ENCODE results near the gene TMEM132A. TPM values are rescaled to one million over a fixed set of nuclear protein-coding genes. Genes with fewer than 3 reads are reported as not detected.

Gene TMEM132A
- total RNA-seq, 4 donors from 2014 or later: 11.8 to 52.7 (median 17.8) TPM

DNA sequence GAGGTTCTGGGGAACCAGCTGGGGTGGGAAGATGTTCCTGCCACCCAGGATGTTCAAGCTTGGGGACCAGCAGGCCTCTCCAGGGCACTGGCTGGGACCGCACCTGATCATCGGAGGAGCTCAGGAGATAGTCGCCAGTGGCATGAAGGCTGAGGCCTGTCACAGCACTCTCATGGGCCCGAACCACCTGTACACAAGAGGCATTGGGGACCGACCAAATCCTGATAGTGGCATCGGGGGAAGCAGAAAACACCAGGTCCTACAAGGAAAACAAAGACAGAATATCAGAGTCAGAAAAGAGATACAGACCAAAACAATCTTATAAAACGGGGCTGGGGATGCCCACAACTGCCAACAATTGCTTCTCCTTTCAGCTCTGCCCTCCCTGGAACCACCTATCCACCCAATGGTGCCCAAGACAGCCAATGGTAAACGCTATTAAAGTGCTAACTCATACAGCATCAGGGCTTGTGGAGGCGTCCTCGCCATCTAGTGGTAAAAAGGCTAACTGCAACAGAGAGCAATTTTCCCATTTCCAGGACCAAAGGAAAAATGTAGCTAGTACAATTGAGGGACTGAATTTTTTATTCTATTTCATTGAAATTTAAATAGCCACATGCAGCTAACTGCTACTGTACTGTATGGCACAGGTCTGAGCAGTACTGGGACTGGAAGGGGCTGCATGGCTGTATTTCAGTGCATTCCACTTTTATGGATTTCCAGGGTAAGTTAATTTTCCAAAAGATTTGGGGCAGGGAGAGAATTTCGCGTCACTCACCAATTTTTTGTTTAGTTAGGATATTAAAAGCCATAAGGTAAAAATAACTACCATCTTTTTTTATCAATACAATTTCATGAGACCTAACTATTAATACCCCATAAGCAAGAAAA lies 25.0 kb upstream of the TMEM132A start:
- no peak for TF ChIP-seq POLR2A (IDR thresholded peaks at IDR 0.05)
- TF ChIP-seq, protein P1, sequence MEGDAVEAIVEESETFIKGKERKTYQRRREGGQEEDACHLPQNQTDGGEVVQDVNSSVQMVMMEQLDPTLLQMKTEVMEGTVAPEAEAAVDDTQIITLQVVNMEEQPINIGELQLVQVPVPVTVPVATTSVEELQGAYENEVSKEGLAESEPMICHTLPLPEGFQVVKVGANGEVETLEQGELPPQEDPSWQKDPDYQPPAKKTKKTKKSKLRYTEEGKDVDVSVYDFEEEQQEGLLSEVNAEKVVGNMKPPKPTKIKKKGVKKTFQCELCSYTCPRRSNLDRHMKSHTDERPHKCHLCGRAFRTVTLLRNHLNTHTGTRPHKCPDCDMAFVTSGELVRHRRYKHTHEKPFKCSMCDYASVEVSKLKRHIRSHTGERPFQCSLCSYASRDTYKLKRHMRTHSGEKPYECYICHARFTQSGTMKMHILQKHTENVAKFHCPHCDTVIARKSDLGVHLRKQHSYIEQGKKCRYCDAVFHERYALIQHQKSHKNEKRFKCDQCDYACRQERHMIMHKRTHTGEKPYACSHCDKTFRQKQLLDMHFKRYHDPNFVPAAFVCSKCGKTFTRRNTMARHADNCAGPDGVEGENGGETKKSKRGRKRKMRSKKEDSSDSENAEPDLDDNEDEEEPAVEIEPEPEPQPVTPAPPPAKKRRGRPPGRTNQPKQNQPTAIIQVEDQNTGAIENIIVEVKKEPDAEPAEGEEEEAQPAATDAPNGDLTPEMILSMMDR (IDR thresholded peaks at IDR 0.05): peak; percentile 83 to 95 (median 88)
- Histone ChIP-seq H3K36me3 (peaks cover 52 to 97% (median 70%) of the 10 kb centered on the region in 3 donors), H3K4me1 (peaks cover 0 to 12% (median 5%) of the 10 kb centered on the region in 3 donors), H3K27me3 (no peaks in the 10 kb centered on the region), H3K4me3 (no peak overlapping the region), H3K9me3 (no peaks in the 10 kb centered on the region), H3K27ac (peak overlapping the region in 2 of 4 donors; percentile 4 to 23)
- WGBS, 2 donors: 29 to 61% methylated on average over 6 to 12 of the region's 12 CpGs
- no peak for DNase-seq
- intact Hi-C loops (cut with DNase I): loop anchor here (5.0 kb wide), 1 partner anchor 62 kb away; no protein-coding TSS in a partner anchor

- no peak for DNase-seq
- intact Hi-C loops (cut with DNase I): loop anchor here (5.0 kb wide), 1 partner anchor 63 kb away; no protein-coding TSS in a partner anchor
- H3K27ac ChIP-seq: no peak overlapping the region
- H3K4me3 ChIP-seq: no peak overlapping the region
- H3K4me1 ChIP-seq: peaks cover 6 to 19% (median 12%) of the 10 kb centered on the region in 3 donors
- WGBS, 2 donors: 69 to 72% methylated on average over 4 of the region's 4 CpGs
- no peak for TF ChIP-seq POLR2A (IDR thresholded peaks at IDR 0.05)
- TF ChIP-seq, protein P1 (IDR thresholded peaks at IDR 0.05): no peak
- no peaks in the 10 kb centered on the region for H3K27me3 ChIP-seq
- H3K9me3 ChIP-seq: no peaks in the 10 kb centered on the region
- peaks cover 52 to 90% (median 65%) of the 10 kb centered on the region in 3 donors for H3K36me3 ChIP-seq
Measured at GRCh38 chr11:60899977-60900376, 24.3 kb upstream of the TMEM132A start.

- intact Hi-C loops (cut with DNase I): no loop called here
- H3K4me1 ChIP-seq: peaks cover 12 to 27% (median 18%) of the 10 kb centered on the region in 3 donors
Measured at GRCh38 chr11:60900673-60901404, 23.4 kb upstream of the TMEM132A start.

DNA sequence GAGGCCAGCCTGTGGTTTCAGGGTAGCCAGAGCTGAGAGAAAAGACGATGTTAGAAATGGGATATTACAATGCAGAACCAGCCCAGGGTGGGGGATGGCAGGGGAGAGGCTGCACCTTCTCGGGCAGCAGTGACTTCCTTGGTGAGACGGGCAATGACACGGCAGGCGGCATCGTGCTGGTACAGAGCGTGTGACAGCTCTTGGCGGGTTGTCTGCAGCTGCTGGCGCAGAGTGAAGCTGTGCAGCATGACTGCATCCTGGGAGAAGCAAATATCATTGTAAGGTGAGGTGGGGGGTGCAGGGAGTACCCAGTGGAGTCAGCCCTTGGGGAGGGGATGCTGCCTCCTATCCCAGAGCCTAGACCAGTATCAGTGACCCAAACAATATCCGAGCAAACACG lies 21.6 kb upstream of the TMEM132A start:
- Histone ChIP-seq H3K36me3 (peaks cover 41 to 63% (median 47%) of the 10 kb centered on the region in 3 donors), H3K9me3 (no peaks in the 10 kb centered on the region), H3K27me3 (no peaks in the 10 kb centered on the region), H3K4me3 (no peak overlapping the region), H3K27ac (no peak overlapping the region), H3K4me1 (peaks cover 12 to 34% (median 21%) of the 10 kb centered on the region in 3 donors)
- TF ChIP-seq, protein P1 (IDR thresholded peaks at IDR 0.05): no peak
- no peak for TF ChIP-seq POLR2A (IDR thresholded peaks at IDR 0.05)
- WGBS, 2 donors: 90 to 92% methylated on average over 11 of the region's 11 CpGs
- intact Hi-C loops (cut with DNase I): no loop called here
- no peak for DNase-seq

More at GRCh38 chr11:60900673-60901404, 23.4 kb upstream of the TMEM132A start:
- no peak for TF ChIP-seq POLR2A (IDR thresholded peaks at IDR 0.05)
- TF ChIP-seq, protein P1 (IDR thresholded peaks at IDR 0.05): no peak
- Histone ChIP-seq H3K9me3 (no peaks in the 10 kb centered on the region), H3K4me3 (no peak overlapping the region), H3K36me3 (peaks cover 52 to 81% (median 58%) of the 10 kb centered on the region in 3 donors), H3K27ac (no peak overlapping the region), H3K27me3 (no peaks in the 10 kb centered on the region)
- 79 to 97% methylated on average over 5 to 6 of the region's 13 CpGs for WGBS, 2 donors
- no peak for DNase-seq

Data from esophagus squamous epithelium (tissue), 5 donors.